ENCODE results near the gene NAV3. TPM values are rescaled to one million over a fixed set of nuclear protein-coding genes. Genes with fewer than 3 reads are reported as not detected.

The NAV3 gene
- polyA plus RNA-seq, 3 donors: 0.11 TPM; not detected in 2

DNA sequence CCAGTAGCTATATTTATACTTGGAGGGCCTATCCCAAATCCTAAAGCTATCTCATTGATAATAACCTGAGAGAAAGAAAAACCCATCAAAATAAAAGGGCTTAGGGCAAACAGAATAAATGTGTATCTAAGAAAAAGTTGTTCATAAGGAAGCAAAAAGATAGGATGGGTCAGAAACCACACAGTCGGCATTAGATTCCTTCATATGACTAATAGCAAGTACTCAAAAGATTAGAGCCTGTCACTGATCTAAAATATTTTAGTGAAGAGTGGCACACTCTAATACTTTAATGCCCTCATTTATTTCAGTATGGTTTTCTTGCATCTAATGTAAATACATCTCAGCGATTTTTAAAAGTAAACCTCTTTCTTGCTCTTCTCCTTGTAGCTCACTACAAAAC lies 17.1 kb upstream of the NAV3 start:
- H3K4me3 ChIP-seq (replicated peaks in 1 of 3; ENCODE audit: low read depth in 2 of 3, low read length in 3 of 3): no peak overlapping the region
- H3K4me1 ChIP-seq (ENCODE audit: control insufficient read depth in 1 of 2, insufficient read depth in 2 of 2, low read length in 2 of 2): no peaks in the 10 kb centered on the region
- no peak overlapping the region for H3K4me2 ChIP-seq (replicated peaks; ENCODE audit: extremely low read depth, low read length, poor library complexity, severe bottlenecking)
- WGBS (ENCODE audit: insufficient coverage): no CpG with 5 or more reads among the region's 2 CpGs
- intact Hi-C loops (cut with micrococcal nuclease): no loop called here
- H3K79me2 ChIP-seq (ENCODE audit: insufficient read depth, low read length): no peaks in the 10 kb centered on the region
- H4K20me1 ChIP-seq (ENCODE audit: insufficient read depth, low read length): no peaks in the 10 kb centered on the region
- H2AFZ ChIP-seq (ENCODE audit: insufficient read depth, low read depth, low read length, poor library complexity, severe bottlenecking): no peak overlapping the region
- DNase-seq: no peak
- no peak for TF ChIP-seq CTCF (IDR thresholded peaks at IDR 0.05)
- Mint-ChIP-seq H3K4me1 (no peaks in the 10 kb centered on the region), H3K27ac (no peak overlapping the region), H3K36me3 (no peaks in the 10 kb centered on the region), H3K9me3 (peaks cover 0 to 10% (median 0%) of the 10 kb centered on the region in 7 donors), H3K27me3 (ENCODE audit: low read depth in 3 of 3) (no peaks in the 10 kb centered on the region), H3K4me3 (no peak overlapping the region)
- no peak overlapping the region for H3K9ac ChIP-seq (ENCODE audit: insufficient read depth, low read length, poor library complexity, severe bottlenecking)
- no peaks in the 10 kb centered on the region for H3K36me3 ChIP-seq (replicated peaks in 1 of 2; ENCODE audit: control insufficient read depth in 1 of 2, insufficient read depth in 2 of 2, low read length in 2 of 2)
- H3K9me3 ChIP-seq (replicated peaks in 1 of 2; ENCODE audit: control insufficient read depth in 1 of 2, insufficient read depth in 1 of 2, low read length in 2 of 2): peaks cover 0 to 10% of the 10 kb centered on the region in 2 donors
- no peak overlapping the region for H3K27ac ChIP-seq (ENCODE audit: low read depth in 1 of 2, low read length in 2 of 2)
- no peaks in the 10 kb centered on the region for H3K27me3 ChIP-seq (ENCODE audit: control insufficient read depth in 2 of 2, insufficient read depth in 2 of 2, low read length in 2 of 2)

DNA sequence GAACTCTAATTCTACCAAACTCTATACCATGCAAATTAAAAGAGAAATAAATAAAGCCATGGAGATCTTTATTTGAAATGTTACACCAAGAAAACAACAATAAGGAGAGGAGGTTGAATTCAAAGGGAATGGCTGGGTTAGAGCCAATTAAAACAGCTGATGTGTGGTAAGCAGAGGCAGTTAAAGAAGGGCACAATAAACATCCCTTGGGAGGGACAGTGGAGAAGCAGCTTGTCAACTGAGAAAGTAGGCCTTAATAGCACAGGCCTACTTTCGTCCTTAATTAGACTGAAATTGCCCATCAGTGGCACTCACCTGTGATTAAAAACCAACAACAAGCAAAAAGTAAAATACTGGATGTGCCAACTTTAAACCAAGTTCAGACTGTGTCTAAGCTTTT lies 16.3 kb upstream of the NAV3 start:
- intact Hi-C loops (cut with micrococcal nuclease): no loop called here
- Histone ChIP-seq H3K4me3 (replicated peaks in 1 of 3; ENCODE audit: low read depth in 2 of 3, low read length in 3 of 3) (no peak overlapping the region), H3K79me2 (ENCODE audit: insufficient read depth, low read length) (no peaks in the 10 kb centered on the region), H3K27me3 (ENCODE audit: control insufficient read depth in 2 of 2, insufficient read depth in 2 of 2, low read length in 2 of 2) (no peaks in the 10 kb centered on the region), H3K4me1 (ENCODE audit: control insufficient read depth in 1 of 2, insufficient read depth in 2 of 2, low read length in 2 of 2) (no peaks in the 10 kb centered on the region), H2AFZ (ENCODE audit: insufficient read depth, low read depth, low read length, poor library complexity, severe bottlenecking) (no peak overlapping the region), H3K9ac (ENCODE audit: insufficient read depth, low read length, poor library complexity, severe bottlenecking) (no peak overlapping the region), H3K9me3 (replicated peaks in 1 of 2; ENCODE audit: control insufficient read depth in 1 of 2, insufficient read depth in 1 of 2, low read length in 2 of 2) (peaks cover 0 to 2% of the 10 kb centered on the region in 2 donors), H3K4me2 (replicated peaks; ENCODE audit: extremely low read depth, low read length, poor library complexity, severe bottlenecking) (no peak overlapping the region), H3K27ac (ENCODE audit: low read depth in 1 of 2, low read length in 2 of 2) (no peak overlapping the region), H4K20me1 (ENCODE audit: insufficient read depth, low read length) (no peaks in the 10 kb centered on the region), H3K36me3 (replicated peaks in 1 of 2; ENCODE audit: control insufficient read depth in 1 of 2, insufficient read depth in 2 of 2, low read length in 2 of 2) (no peaks in the 10 kb centered on the region)
- Mint-ChIP-seq H3K36me3 (no peaks in the 10 kb centered on the region), H3K4me3 (no peak overlapping the region), H3K9me3 (peaks cover 0 to 3% (median 0%) of the 10 kb centered on the region in 7 donors), H3K27me3 (ENCODE audit: low read depth in 3 of 3) (no peaks in the 10 kb centered on the region), H3K4me1 (no peaks in the 10 kb centered on the region), H3K27ac (no peak overlapping the region)
- 83% methylated on average over 1 of the region's 1 CpG for WGBS (ENCODE audit: insufficient coverage)
- TF ChIP-seq CTCF (IDR thresholded peaks at IDR 0.05): no peak
- no peak for DNase-seq

All from CD14-positive monocyte (primary cell).